Upper lobe of left lung (tissue), 6 donors: ENCODE results near the gene EVI5. TPM values are rescaled to one million over a fixed set of nuclear protein-coding genes. Genes with fewer than 3 reads are reported as not detected.

ENCODE experiments used
- ATAC-seq, 2 donors: fragments of 200-7000 bp; cut with Tn5 transposase; one replicate each; pipeline ENCODE4 v1.9.1; 2022; ENCODE audit warnings: mild to moderate bottlenecking in 2 of 2, moderate library complexity in 2 of 2; ENCODE audit not compliant: low FRiP score in 2 of 2
- DNase-seq, 2 donors: peaks; one replicate each; pipeline ENCODE4 v3.0.0-alpha.2; 2019 to 2020
- H3K27ac ChIP-seq, 4 donors: fragments of 200-600 bp; sonication (generic); one replicate each; pipeline ENCODE4 v1.5.1; 2016 to 2019
- H3K27me3 ChIP-seq, 4 donors: fragments of 200-600 bp; sonication (generic); one replicate each; pipeline ENCODE4 v1.5.1; 2017 to 2019
- H3K36me3 ChIP-seq, 4 donors: fragments of 200-600 bp; sonication (generic); one replicate each; pipeline ENCODE4 v1.5.1; 2016 to 2019
- H3K4me1 ChIP-seq, 4 donors: fragments of 200-600 bp; sonication (generic); one replicate each; pipeline ENCODE4 v1.5.1; 2018 to 2019
- H3K4me3 ChIP-seq, 4 donors: fragments of 200-600 bp; sonication (generic); one replicate each; pipeline ENCODE4 v1.5.1; 2017 to 2019; ENCODE audit warnings: mild to moderate bottlenecking in 2 of 4, moderate library complexity in 1 of 4
- H3K9me3 ChIP-seq, 4 donors: fragments of 200-600 bp; sonication (generic); one replicate each; pipeline ENCODE4 v1.5.1; 2018 to 2019
- EP300 ChIP-seq, 4 donors: sonication (generic); formaldehyde crosslinking; IDR thresholded peaks; one replicate each; pipeline ENCODE4 v1.5.1; 2017; ENCODE audit warnings: antibody characterized with exemption in 4 of 4, control low read depth in 2 of 4
- POLR2A ChIP-seq, 4 donors: fragments of 450-650 bp; IDR thresholded peaks; one replicate each; pipeline ENCODE4 v1.5.1; 2016 to 2017; ENCODE audit warnings: antibody characterized with exemption in 4 of 4, mild to moderate bottlenecking in 2 of 4
- POLR2AphosphoS5 ChIP-seq, 2 donors: sonication (generic); formaldehyde crosslinking; IDR thresholded peaks; one replicate each; pipeline ENCODE4 v1.5.1; 2017; ENCODE audit warnings: antibody characterized with exemption in 2 of 2
- WGBS, 2 donors: methylation state at CpG; one replicate each; pipeline ENCODE4 v1.1.5; 2017 to 2018; 5-methylcytosine and 5-hydroxymethylcytosine counted together
- total RNA-seq, 6 donors: library from RNA; depleted of rRNA in 4 of 6; stranded (reverse); fragments of >200 nt in 4 of 6; gene quantifications; one replicate each; pipeline versions ENCODE4 v1.1.0 to v1.2.1, GENCODE V29; 2016 to 2021
- TF ChIP-seq, protein P1 (sequence below), 6 experiments: fragments of 450-650 bp in 4 of 6; fragments of 200-600 bp in 2 of 6; sonication (generic) in 2 of 6; IDR thresholded peaks; one replicate each; pipeline ENCODE4 v1.5.1; 2016 to 2019; ENCODE audit warnings: antibody characterized with exemption in 6 of 6
- donor health status: DM: no; HTN: no; CAD: no; lungs with moderate emphysema.
- donor health status: DM: no; HTN: yes; CAD: no; lungs with severe emphysema.

EVI5 gene
- total RNA-seq, 6 donors from 2014 or later: 33.5 to 62.3 (median 39.6) TPM

DNA sequence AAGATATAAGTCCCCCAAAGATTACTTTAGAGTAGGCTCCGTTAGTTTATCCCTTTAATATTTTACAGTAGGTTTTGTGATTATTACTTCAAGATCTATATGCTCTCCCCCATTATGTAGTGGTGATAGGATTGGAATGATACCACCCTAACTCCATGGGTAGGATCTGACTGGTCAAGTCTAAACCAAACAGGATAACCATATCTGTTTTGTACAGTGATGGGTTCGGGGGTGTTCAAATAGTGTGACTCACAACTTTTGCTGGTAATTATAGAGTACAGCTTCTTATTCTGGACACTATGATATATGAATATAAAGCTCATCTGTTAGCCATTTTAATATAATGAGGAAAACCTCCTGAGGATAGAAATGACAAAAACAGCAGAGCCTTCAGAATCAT, 212.4 kb downstream of the EVI5 start:
- Histone ChIP-seq H3K27me3 (no peaks in the 10 kb centered on the region), H3K4me3 (no peak overlapping the region), H3K27ac (no peak overlapping the region), H3K9me3 (no peaks in the 10 kb centered on the region), H3K36me3 (no peaks in the 10 kb centered on the region), H3K4me1 (no peaks in the 10 kb centered on the region)
- 44 to 74% methylated on average over 2 of the region's 2 CpGs for WGBS, 2 donors
- ATAC-seq: no peak
- DNase-seq: no peak
- TF ChIP-seq EP300 (IDR thresholded peaks at IDR 0.05) (no peak), POLR2A (IDR thresholded peaks at IDR 0.05) (no peak), POLR2AphosphoS5 (IDR thresholded peaks at IDR 0.05) (no peak)
- TF ChIP-seq, protein P1, sequence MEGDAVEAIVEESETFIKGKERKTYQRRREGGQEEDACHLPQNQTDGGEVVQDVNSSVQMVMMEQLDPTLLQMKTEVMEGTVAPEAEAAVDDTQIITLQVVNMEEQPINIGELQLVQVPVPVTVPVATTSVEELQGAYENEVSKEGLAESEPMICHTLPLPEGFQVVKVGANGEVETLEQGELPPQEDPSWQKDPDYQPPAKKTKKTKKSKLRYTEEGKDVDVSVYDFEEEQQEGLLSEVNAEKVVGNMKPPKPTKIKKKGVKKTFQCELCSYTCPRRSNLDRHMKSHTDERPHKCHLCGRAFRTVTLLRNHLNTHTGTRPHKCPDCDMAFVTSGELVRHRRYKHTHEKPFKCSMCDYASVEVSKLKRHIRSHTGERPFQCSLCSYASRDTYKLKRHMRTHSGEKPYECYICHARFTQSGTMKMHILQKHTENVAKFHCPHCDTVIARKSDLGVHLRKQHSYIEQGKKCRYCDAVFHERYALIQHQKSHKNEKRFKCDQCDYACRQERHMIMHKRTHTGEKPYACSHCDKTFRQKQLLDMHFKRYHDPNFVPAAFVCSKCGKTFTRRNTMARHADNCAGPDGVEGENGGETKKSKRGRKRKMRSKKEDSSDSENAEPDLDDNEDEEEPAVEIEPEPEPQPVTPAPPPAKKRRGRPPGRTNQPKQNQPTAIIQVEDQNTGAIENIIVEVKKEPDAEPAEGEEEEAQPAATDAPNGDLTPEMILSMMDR (IDR thresholded peaks at IDR 0.05): no peak

DNA sequence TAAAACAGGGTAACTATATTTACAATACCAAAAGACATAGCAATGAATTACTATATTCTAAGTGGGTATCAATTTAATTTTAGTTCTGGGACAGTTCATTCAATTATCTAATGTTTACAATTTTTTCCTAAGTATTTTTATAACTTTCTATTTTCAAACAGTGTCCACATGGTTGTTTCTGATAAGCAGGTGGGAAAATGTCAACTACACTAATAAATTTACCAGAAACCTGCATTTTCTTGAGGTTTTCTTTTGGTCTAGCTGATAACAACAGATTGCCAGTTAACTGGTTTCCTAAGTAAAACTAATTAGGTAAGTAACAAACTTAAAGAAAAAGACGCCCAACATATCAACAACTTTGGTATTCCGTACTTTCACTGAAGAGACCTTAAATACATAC, 213.3 kb downstream of the EVI5 start:
- no peaks in the 10 kb centered on the region for H3K4me1 ChIP-seq
- DNase-seq (no peak), ATAC-seq (no peak)
- no peak overlapping the region for H3K27ac ChIP-seq
- no peak overlapping the region for H3K4me3 ChIP-seq
- 97 to 98% methylated on average over 2 of the region's 2 CpGs for WGBS, 2 donors
- H3K27me3 ChIP-seq: no peaks in the 10 kb centered on the region
- no peaks in the 10 kb centered on the region for H3K9me3 ChIP-seq
- H3K36me3 ChIP-seq: no peaks in the 10 kb centered on the region
- TF ChIP-seq POLR2A (IDR thresholded peaks at IDR 0.05) (no peak), EP300 (IDR thresholded peaks at IDR 0.05) (no peak), POLR2AphosphoS5 (IDR thresholded peaks at IDR 0.05) (no peak)
- TF ChIP-seq, protein P1 (IDR thresholded peaks at IDR 0.05): no peak

DNA sequence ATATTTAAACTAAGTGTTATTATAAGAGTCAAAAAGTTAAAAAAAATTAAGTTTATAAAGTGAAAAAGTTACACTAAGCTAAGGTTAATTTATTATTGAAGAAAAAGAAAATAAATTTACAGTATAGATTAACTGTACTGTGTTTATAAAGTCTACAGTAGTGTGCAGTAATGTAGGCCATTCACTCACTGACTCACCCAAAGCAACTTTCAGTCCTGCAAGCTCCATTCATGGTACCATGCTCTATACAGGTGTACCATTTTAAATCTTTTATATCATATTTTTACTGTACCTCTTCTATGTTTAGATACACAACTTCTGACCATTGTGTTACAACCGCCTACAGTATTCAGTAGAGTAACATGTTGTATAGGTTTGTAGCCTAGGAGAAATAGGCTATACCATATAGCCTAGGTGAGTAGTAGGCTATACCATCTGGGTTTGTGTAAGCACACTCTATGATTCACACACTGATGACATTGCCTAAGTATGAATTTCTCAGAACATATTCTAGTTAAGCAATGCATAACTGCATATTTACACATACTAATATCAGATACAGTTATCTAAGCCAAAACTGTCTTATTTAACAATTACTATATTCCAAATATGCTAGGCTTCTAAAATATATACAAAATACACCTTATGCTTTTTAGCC, 217.6 kb downstream of the EVI5 start:
- ATAC-seq: no peak
- TF ChIP-seq, protein P1 (IDR thresholded peaks at IDR 0.05): no peak
- TF ChIP-seq POLR2AphosphoS5 (IDR thresholded peaks at IDR 0.05) (no peak), EP300 (IDR thresholded peaks at IDR 0.05) (no peak), POLR2A (IDR thresholded peaks at IDR 0.05) (no peak)
- Histone ChIP-seq H3K36me3 (no peaks in the 10 kb centered on the region), H3K27ac (no peak overlapping the region), H3K27me3 (no peaks in the 10 kb centered on the region), H3K4me3 (no peak overlapping the region), H3K4me1 (no peaks in the 10 kb centered on the region), H3K9me3 (no peaks in the 10 kb centered on the region)
- no peak for DNase-seq
- 100% methylated on average over 1 of the region's 1 CpG for WGBS, 2 donors

DNA sequence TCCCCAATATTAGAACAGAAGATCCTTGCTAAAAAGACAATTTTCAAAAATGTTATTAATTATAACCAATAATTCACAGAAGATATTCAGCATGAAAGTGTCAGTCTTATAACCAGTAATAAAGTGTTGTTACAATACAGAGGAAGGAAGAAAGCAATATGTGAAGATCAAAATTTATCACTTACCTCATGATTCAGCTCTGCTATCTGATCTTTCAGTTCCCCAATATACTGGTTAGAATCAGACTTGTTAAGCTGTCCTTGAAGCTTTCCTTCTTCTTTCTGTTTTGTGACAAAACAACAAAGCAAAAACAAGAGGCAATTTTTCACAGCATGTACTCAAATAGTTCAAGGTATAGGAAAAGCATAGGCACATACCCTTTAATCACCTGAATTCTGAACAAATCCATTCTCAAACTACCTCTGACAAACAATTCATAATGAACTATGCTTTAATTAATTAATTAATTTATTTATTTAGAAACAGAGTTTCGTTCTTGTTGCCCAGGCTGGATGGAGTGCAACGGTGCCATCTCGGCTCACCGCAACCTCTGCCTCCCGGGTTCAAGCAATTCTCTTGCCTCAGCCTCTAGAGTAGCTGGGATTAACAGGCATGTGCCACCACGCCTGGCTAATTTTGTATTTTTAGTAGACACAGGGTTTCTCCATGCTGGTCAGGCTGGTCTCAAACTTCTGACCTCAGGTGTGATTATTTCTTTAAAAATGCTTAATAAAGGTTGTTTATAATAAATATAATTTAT, 221.3 kb downstream of the EVI5 start:
- no peaks in the 10 kb centered on the region for H3K4me1 ChIP-seq
- no peaks in the 10 kb centered on the region for H3K27me3 ChIP-seq
- 91 to 93% methylated on average over 6 of the region's 6 CpGs for WGBS, 2 donors
- H3K9me3 ChIP-seq: no peaks in the 10 kb centered on the region
- DNase-seq (no peak), ATAC-seq (no peak)
- H3K27ac ChIP-seq: no peak overlapping the region
- TF ChIP-seq EP300 (IDR thresholded peaks at IDR 0.05) (no peak), POLR2AphosphoS5 (IDR thresholded peaks at IDR 0.05) (no peak), POLR2A (IDR thresholded peaks at IDR 0.05) (no peak)
- TF ChIP-seq, protein P1 (IDR thresholded peaks at IDR 0.05): no peak
- H3K4me3 ChIP-seq: no peak overlapping the region
- no peaks in the 10 kb centered on the region for H3K36me3 ChIP-seq
